GM23338 (cell line): ENCODE data around the gene ANKFN1. TPM values are rescaled to one million over a fixed set of nuclear protein-coding genes. Genes with fewer than 3 reads are reported as not detected.

ENCODE experiments used
- ATAC-seq: fragments of 200-7000 bp; cut with Tn5 transposase; 3 replicates; pipeline ENCODE4 v1.9.1; 2020
- DNase-seq: peaks from one replicate; pipeline ENCODE4 v3.0.0-alpha.2; 2015; ENCODE audit warnings: low spot score
- H2AFZ ChIP-seq: fragments of 200-600 bp; sonication (generic); 2 replicates; pipeline ENCODE4 v1.8.0; 2016; ENCODE audit warnings: antibody characterized with exemption, mild to moderate bottlenecking, moderate library complexity
- H3F3A ChIP-seq: fragments of 200-600 bp; sonication (generic); replicated peaks from 2 replicates; pipeline ENCODE4 v1.8.0; 2017; ENCODE audit warnings: antibody characterized with exemption, mixed run types, low read depth
- H3K27ac ChIP-seq: fragments of 200-600 bp; sonication (generic); 2 replicates; pipeline ENCODE4 v1.6.1; 2016; ENCODE audit warnings: low read depth
- H3K27me3 ChIP-seq: fragments of 200-600 bp; sonication (generic); 2 replicates; pipeline ENCODE4 v1.8.0; 2016; ENCODE audit warnings: mild to moderate bottlenecking, mixed run types, moderate library complexity; ENCODE audit not compliant: insufficient read depth
- H3K36me3 ChIP-seq: fragments of 200-600 bp; sonication (generic); 2 replicates; pipeline ENCODE4 v1.8.0; 2016; ENCODE audit warnings: mild to moderate bottlenecking; ENCODE audit not compliant: insufficient read depth
- H3K4me1 ChIP-seq: fragments of 200-600 bp; sonication (generic); 2 replicates; pipeline ENCODE4 v1.8.0; 2016; ENCODE audit warnings: mild to moderate bottlenecking, moderate library complexity; ENCODE audit not compliant: insufficient read depth
- H3K4me2 ChIP-seq: fragments of 200-600 bp; sonication (generic); 2 replicates; pipeline ENCODE4 v1.7.1; 2017; ENCODE audit warnings: mixed run types
- H3K4me3 ChIP-seq: fragments of 200-600 bp; sonication (generic); 2 replicates; pipeline ENCODE4 v1.6.1; 2016; ENCODE audit warnings: mixed run types
- H3K79me2 ChIP-seq: fragments of 200-600 bp; sonication (generic); replicated peaks from 2 replicates; pipeline ENCODE4 v1.8.0; 2017; ENCODE audit warnings: mild to moderate bottlenecking; ENCODE audit not compliant: insufficient read depth
- H3K9me2 ChIP-seq: fragments of 200-600 bp; sonication (generic); 2 replicates; pipeline ENCODE4 v1.8.0; 2017; ENCODE audit not compliant: insufficient read depth
- H4K20me1 ChIP-seq: fragments of 200-600 bp; sonication (generic); replicated peaks from 2 replicates; pipeline ENCODE4 v1.8.0; 2017; ENCODE audit warnings: mild to moderate bottlenecking; ENCODE audit not compliant: insufficient read depth
- H3K27ac Mint-ChIP-seq: 2 replicates; pipeline ENCODE4 v1.8.0; 2020; ENCODE audit warnings: inconsistent platforms, mild to moderate bottlenecking, moderate library complexity, mixed read lengths
- H3K27me3 Mint-ChIP-seq: 3 replicates; pipeline ENCODE4 v1.8.0; 2022; ENCODE audit warnings: low read depth, mild to moderate bottlenecking, moderate library complexity, mixed read lengths, inconsistent platforms; ENCODE audit not compliant: insufficient read depth, poor library complexity
- H3K36me3 Mint-ChIP-seq: 3 replicates; pipeline ENCODE4 v1.8.0; 2021; ENCODE audit warnings: low read depth, mild to moderate bottlenecking, inconsistent platforms, moderate library complexity, mixed read lengths
- H3K4me1 Mint-ChIP-seq: 3 replicates; pipeline ENCODE4 v1.8.0; 2020; ENCODE audit warnings: mild to moderate bottlenecking, inconsistent platforms, mixed read lengths
- H3K4me3 Mint-ChIP-seq: 3 replicates; pipeline ENCODE4 v1.8.0; 2021; ENCODE audit warnings: moderate library complexity, mild to moderate bottlenecking, inconsistent platforms, mixed read lengths
- H3K9me3 Mint-ChIP-seq: 3 replicates; pipeline ENCODE4 v1.8.0; 2020; ENCODE audit warnings: moderate library complexity, mild to moderate bottlenecking, inconsistent platforms, mixed read lengths
- CREB1 ChIP-seq: fragments of 250-450 bp; sonication (Bioruptor Pico); IDR thresholded peaks from 2 replicates; pipeline ENCODE4 v1.5.0; 2020; ENCODE audit warnings: low read depth, mild to moderate bottlenecking, moderate library complexity
- CTCF ChIP-seq, 2 experiments: fragments of 200-600 bp in 1 of 2; sonication (generic) in 1 of 2; conservative IDR thresholded peaks; 2 replicates each; pipeline versions ENCODE4 v1.5.1 to v1.6.1; 2016 to 2017; ENCODE audit warnings: antibody characterized with exemption in 2 of 2, low read depth in 2 of 2, mild to moderate bottlenecking in 2 of 2, moderate library complexity in 1 of 2
- ETS1 ChIP-seq: IDR thresholded peaks from 2 replicates; pipeline ENCODE4 v1.6.1; 2016; ENCODE audit warnings: antibody characterized with exemption
- EZH2 ChIP-seq: fragments of 200-600 bp; sonication (generic); IDR thresholded peaks from one replicate; pipeline ENCODE4 v1.8.0; 2017; ENCODE audit warnings: antibody characterized with exemption, mild to moderate bottlenecking, low read depth; ENCODE audit not compliant: unreplicated experiment
- EZH2phosphoT487 ChIP-seq: fragments of 200-600 bp; sonication (generic); IDR thresholded peaks from one replicate; pipeline ENCODE4 v1.8.1; 2018; ENCODE audit warnings: antibody characterized with exemption; ENCODE audit not compliant: unreplicated experiment
- NANOG ChIP-seq: IDR thresholded peaks from 2 replicates; pipeline ENCODE4 v1.6.1; 2016; ENCODE audit warnings: antibody characterized with exemption, borderline replicate concordance
- POLR2AphosphoS5 ChIP-seq: IDR thresholded peaks from 2 replicates; pipeline ENCODE4 v1.6.1; 2016; ENCODE audit warnings: antibody characterized with exemption, low read depth
- REST ChIP-seq: IDR thresholded peaks from one replicate; pipeline ENCODE4 v1.6.1; 2018; ENCODE audit warnings: antibody characterized with exemption; ENCODE audit not compliant: unreplicated experiment
- STAT1 ChIP-seq: IDR thresholded peaks from one replicate; pipeline ENCODE4 v1.6.1; 2016; ENCODE audit warnings: antibody characterized with exemption; ENCODE audit not compliant: unreplicated experiment
- ZNF331 ChIP-seq: fragments of 250-450 bp; sonication (Bioruptor Pico); IDR thresholded peaks from 2 replicates; pipeline ENCODE4 v1.5.0; 2020; ENCODE audit warnings: low read depth, mild to moderate bottlenecking, moderate library complexity
- polyA plus RNA-seq: library from polyadenylated mRNA; unstranded; fragments of >200 nt; fragmentation: Nextera tagmentation; extraction: Ambion mirVana; gene quantifications from 2 replicates; pipeline ENCODE4 v1.2.1, GENCODE V29; 2016
- total RNA-seq: library from RNA; depleted of rRNA; stranded (reverse); fragments of >200 nt; shearing (Covaris generic); gene quantifications from 2 replicates; pipeline ENCODE4 v1.2.3, GENCODE V29; 2014

Gene ANKFN1
- total and polyA plus RNA-seq, 2 experiments from 2014 or later = not detected

- no peak for TF ChIP-seq CTCF (conservative IDR thresholded peaks at IDR 0.05; ENCODE audit: low read depth in 2 of 2)
Observed at GRCh38 chr17:56182081-56182480, 28.8 kb downstream of the ANKFN1 start (continued).

GRCh38 chr17:56184650-56185049 is 31.4 kb downstream of the ANKFN1 start:
- no peak for ATAC-seq
- H3K27me3 Mint-ChIP-seq = no peaks in the 10 kb centered on the region
- H3K36me3 ChIP-seq = no peaks in the 10 kb centered on the region

More at GRCh38 chr17:56184650-56185049, 31.4 kb downstream of the ANKFN1 start:
- Mint-ChIP-seq H3K9me3 (no peaks in the 10 kb centered on the region; the same call in 2 of the 3 replicates), H3K4me1 (no peaks in the 10 kb centered on the region), H3K36me3 (no peaks in the 10 kb centered on the region), H3K4me3 (no peak overlapping the region), H3K27ac (no peak overlapping the region)
- H3K4me1 ChIP-seq = no peaks in the 10 kb centered on the region
- TF ChIP-seq ETS1 (no peak), EZH2 (no peak), NANOG (no peak), CREB1 (CRISPR knock-in tag) (no peak), REST (no peak), EZH2phosphoT487 (no peak), ZNF331 (CRISPR knock-in tag) (no peak), CTCF (conservative IDR thresholded peaks at IDR 0.05; ENCODE audit: low read depth in 2 of 2) (no peak), STAT1 (no peak), POLR2AphosphoS5 (no peak)
- peaks cover 6% of the 10 kb centered on the region; the same call in 1 of the 2 replicates for H3K9me2 ChIP-seq
- no peak for DNase-seq
- no peaks in the 10 kb centered on the region for H3F3A ChIP-seq
- no peak overlapping the region for H2AFZ ChIP-seq
- H3K27me3 ChIP-seq = no peaks in the 10 kb centered on the region
- no peaks in the 10 kb centered on the region for H3K79me2 ChIP-seq
- H3K27ac ChIP-seq = no peak overlapping the region
- H3K4me3 ChIP-seq = no peak overlapping the region
- H4K20me1 ChIP-seq = no peaks in the 10 kb centered on the region
- no peak overlapping the region for H3K4me2 ChIP-seq
